GM19467 (cell line): Measurements from ENCODE around the gene DIP2B.

Experiments used
- ATAC-seq: cut with Tn5 transposase; IDR thresholded peaks from one replicate; pipeline ENCODE4 v1.9.1; 2021; ENCODE audit warnings: mild to moderate bottlenecking, moderate library complexity; ENCODE audit not compliant: unreplicated experiment

DIP2B gene

DNA sequence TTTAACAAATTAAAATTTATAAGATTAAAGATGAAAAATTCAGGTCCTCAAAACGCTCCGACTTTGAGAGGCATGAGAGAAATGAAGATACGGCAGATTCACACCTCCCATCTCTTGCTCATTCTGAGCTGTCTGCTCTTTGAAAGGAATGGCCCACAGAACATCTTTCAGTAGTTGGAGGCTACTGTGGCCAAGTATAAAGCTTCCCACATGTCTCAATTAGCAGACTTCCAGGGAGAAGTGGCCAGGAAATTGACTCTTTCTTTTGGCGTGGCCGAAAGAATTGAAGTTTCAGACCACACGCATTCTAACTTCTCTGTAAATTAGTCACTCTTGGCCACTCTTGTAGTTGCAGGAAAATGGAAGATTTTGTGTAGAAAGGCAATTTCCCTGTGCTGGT is 129.2 kb downstream of the DIP2B start:
- no peak for ATAC-seq

DNA sequence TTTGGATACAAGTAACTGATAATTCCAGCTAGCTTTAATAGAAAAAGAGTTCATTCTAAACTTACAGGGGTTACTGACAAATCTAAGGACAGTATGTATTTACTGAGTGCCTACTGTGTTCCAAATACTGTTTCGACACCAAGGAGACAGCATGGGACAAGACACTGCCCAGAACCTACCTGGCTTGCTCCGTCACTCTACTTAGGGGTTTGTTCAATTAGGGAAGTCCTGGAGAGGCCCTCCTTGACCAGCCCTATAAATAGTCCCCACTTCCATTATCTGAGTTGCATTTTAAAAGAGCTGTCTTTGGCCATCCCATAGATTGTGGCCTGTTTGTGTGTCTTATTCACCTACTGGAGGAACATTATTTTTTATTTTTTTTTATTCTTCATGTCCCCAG is 129.6 kb downstream of the DIP2B start:
- no peak for ATAC-seq

DNA sequence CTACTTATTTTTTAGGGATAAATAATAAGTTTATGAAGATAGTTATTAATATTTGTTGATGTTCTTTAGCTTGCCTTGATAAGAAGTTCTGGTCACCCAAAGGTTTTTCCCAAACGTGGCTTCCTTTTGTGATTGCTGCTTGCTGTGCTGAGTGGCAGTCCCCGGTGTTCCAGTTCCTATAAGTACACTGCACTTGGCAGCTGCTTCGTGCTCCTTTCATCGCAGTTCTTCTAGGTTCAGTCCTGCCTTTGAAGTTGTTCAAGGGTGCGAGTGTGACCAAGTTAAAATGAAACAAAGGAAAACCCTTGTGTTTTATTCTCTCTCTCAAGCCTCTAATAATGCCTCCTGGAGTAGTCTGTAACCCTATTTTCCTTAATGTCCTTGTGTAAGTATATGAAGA is 130.6 kb downstream of the DIP2B start:
- ATAC-seq, result no peak

GRCh38 chr12:50635857-50636256 is 131.1 kb downstream of the DIP2B start:
- ATAC-seq, result no peak

- no peak for ATAC-seq
Measured at GRCh38 chr12:50636505-50636904, 131.7 kb downstream of the DIP2B start.

GRCh38 chr12:50637870-50638481 is 133.2 kb downstream of the DIP2B start:
- ATAC-seq, result no peak

DNA sequence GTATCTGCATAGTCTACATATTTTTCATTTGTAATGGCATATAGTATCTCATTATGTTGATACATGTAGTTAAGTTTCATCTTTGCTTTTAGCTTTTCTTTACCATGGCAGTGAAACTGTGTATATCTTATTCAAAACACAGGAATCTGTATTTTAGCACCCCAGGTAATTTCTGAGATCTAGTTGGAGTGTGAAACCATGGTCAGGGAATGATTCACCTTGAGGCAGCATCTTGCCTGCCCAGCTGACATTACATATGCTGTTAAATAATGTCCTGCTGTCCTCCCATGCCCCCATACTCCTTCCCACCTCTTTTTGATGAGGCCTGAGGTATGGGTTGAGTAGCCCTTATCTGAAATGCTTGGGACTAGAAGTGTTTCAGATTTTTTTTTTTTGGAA is 133.7 kb downstream of the DIP2B start:
- ATAC-seq, result no peak

- no peak for ATAC-seq
Measured at GRCh38 chr12:50639721-50640120, 134.9 kb downstream of the DIP2B start.

DNA sequence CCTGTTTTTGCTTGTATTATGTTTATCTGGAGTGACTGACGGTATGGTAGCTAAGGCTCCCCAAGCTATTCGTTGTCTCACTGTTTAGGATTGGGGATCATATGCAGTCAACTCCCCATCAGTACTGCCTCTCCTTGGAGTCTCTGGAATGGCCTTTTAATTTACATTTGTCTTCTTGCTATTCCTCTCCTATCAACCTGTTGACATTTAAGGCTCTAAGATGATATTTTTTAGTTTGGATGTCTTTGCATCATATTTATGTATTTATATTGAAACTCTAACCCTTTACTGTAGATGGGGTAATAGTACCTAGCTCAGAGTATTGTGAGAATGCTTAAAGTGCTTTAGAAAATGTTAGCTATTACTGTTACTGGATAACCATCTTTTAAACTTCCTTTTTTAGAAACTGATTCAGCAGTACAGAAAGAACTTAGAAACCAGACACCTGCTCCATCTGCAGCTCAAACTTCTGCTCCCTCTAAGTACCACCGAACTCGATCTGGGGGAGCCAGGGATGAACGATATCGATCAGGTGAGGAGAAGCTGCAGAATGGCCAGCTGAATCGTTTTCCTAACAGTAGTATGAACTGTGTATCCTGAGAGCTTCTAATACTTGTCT is 135.6 kb downstream of the DIP2B start:
- no peak for ATAC-seq

- ATAC-seq, result no peak
Measured at GRCh38 chr12:50641566-50641965, 136.8 kb downstream of the DIP2B start.

GRCh38 chr12:50642035-50642451 is 137.3 kb downstream of the DIP2B start:
- ATAC-seq, result no peak

GRCh38 chr12:50642761-50643160 is 138.0 kb downstream of the DIP2B start:
- ATAC-seq, result no peak

GRCh38 chr12:50647031-50647430 is 142.2 kb downstream of the DIP2B start:
- ATAC-seq, result no peak

DNA sequence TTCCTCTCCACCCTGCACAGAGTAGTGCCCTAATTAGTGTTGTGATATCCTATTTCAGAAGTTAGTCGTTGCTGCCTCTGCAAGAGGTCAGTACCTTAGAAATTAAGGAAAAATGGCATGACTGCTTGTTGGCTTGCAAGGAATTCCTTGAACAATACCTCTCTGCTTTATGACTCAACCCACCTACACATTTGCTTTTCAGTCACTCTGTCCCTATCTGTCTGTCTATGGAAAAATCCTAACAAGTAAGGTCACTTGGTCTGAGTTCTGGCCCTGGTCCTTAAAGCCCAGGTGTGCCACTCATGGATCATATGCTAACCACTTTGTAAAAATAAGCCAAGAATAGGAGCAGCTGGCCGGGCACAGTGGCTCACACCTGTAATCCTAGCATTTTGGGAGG is 142.7 kb downstream of the DIP2B start:
- no peak for ATAC-seq

DNA sequence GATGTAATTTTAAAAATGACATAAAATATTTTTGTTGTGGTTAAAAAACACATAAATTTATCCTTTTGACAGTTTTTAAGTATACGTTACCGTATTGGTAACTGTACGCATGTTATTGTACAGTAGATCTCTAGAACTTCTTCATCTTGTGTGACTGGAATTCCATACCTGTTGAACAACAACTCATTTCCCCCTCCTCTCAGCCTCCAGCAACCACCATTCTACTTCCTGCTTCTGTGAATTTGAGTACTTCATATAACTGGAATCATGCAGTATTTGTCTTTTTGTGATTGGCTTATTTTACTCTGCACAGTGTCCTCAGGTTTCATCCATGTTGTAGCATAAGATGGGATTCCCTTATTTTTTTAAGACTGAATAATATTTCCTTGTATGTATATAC is 145.5 kb downstream of the DIP2B start:
- no peak for ATAC-seq

DNA sequence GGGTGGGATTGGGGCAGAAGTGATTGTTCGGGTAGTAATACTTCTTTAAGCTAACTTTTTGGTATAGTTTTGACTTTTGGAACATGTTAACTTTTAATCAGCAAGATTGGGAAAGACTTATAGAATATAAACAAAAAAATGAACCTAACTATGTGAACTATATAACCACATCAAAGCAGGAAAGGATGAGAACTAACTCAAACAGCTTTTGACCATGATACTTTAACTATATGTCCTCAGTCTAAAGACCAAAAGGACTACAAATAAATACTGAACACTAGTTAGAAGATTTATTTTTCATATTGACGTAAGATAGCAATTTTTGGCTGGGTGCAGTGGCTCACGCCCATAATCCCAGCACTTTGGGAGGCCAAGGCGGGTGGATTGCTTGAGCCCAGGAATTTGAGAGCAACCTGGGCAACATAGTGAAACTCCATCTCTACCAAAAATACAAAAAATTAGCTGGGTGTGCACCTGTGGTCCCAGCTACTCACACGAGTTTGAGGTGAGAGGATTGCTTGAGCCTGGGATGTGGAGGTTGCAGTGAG is 150.7 kb downstream of the DIP2B start:
- ATAC-seq, result no peak

DNA sequence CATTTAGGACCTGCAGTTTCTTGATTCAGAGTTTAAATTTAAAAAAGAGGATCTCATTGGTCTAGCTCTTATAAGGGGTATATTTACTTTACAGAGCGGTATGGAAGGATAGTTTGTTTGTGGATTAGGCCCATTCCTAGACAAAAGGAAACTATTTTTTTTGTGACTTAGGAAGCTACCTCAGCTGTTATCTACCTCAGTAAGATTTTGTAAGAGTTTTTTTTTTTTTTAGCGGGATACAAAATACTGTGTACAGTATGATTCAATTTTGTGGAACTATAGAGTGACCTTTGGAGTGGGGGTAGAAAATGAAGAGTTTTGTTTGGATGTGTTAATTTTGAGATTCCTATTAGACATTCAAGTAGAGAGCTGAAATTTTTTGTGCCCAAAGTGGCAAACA is 154.5 kb downstream of the DIP2B start:
- ATAC-seq, result no peak

GRCh38 chr12:50659690-50660424 is 155.1 kb downstream of the DIP2B start:
- no peak for ATAC-seq

GRCh38 chr12:50660425-50660822 is 155.6 kb downstream of the DIP2B start:
- ATAC-seq, result no peak

DNA sequence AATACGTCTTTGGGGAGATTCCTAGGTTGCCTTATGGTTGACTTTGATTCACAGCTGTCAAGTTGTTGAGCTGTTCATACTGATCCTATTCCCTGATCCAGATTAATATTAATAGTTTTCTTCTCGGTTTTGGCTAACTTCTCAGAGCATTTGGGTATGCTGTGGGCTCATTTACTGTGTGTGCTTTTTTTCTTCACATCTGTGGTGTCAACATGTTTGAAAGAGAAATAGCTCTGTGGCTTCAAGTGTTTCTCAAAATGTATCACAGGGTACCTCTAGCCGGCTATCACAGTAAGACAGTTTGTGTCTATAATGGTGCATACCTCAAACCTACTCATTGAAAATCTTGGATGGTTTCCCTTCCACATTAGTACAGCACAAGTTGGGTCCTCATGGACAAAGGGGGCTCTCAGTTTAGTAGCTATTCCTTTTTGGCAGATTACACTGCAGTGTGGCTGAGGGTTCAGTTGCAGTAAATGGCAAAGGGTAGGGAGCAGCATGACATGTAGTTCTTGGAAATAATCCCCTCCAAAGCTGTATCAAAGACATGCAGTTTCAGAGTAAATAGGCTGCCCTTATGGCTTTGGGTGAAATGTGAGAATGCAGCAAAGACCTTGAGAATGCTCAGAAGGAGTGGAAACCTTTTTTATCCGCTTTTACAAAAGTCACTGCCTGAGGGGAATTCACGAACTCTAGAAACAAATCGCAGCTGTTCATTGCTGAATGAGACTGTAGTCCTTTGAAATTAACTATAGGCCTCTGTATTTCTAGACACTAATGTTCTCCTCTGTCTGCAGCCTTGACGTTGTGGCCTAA is 156.7 kb downstream of the DIP2B start:
- ATAC-seq, result no peak

GRCh38 chr12:50662116-50662510 is 157.3 kb downstream of the DIP2B start:
- no peak for ATAC-seq
